Neutrophil (primary cell): ENCODE data around the gene SOD1.
"Not testable (repeated sequence)": the region's sequence is repeated elsewhere in the genome, so short reads cannot be mapped to it uniquely, and the experiment has no call there.

Experiments
- H3K27ac ChIP-seq: fragments of 200-600 bp; sonication (generic); 2 replicates; pipeline ENCODE4 v1.5.1; 2016; ENCODE audit warnings: mild to moderate bottlenecking, moderate library complexity
- H3K27me3 ChIP-seq: fragments of 200-600 bp; sonication (generic); 2 replicates; pipeline ENCODE4 v1.6.0; 2016; ENCODE audit warnings: mild to moderate bottlenecking
- H3K36me3 ChIP-seq: fragments of 200-600 bp; sonication (generic); 2 replicates; pipeline ENCODE4 v1.5.1; 2017
- H3K4me1 ChIP-seq, 2 experiments: fragments of 200-600 bp in 1 of 2; sonication (generic) in 1 of 2; 1 replicate in 1 of 2; 2 replicates in 1 of 2; pipeline versions ENCODE4 v1.5.1 to v1.6.1; 2013 to 2016; ENCODE audit warnings: low read depth in 1 of 2, low read length in 1 of 2, mild to moderate bottlenecking in 1 of 2, moderate library complexity in 1 of 2; ENCODE audit not compliant: control insufficient read depth in 1 of 2, insufficient read depth in 1 of 2
- H3K4me3 ChIP-seq, 2 experiments: fragments of 200-600 bp in 1 of 2; sonication (generic) in 1 of 2; 1 replicate in 1 of 2; 2 replicates in 1 of 2; pipeline ENCODE4 v1.5.1; 2013 to 2016; ENCODE audit warnings: low read depth in 1 of 2, low read length in 1 of 2, mild to moderate bottlenecking in 1 of 2, moderate library complexity in 1 of 2
- H3K9me3 ChIP-seq: fragments of 200-600 bp; sonication (generic); 2 replicates; pipeline ENCODE4 v1.5.1; 2016
- TF ChIP-seq, protein P1 (sequence below): fragments of 200-600 bp; sonication (generic); IDR thresholded peaks from 2 replicates; pipeline ENCODE4 v1.5.1; 2016; ENCODE audit warnings: antibody characterized with exemption

Gene SOD1

DNA sequence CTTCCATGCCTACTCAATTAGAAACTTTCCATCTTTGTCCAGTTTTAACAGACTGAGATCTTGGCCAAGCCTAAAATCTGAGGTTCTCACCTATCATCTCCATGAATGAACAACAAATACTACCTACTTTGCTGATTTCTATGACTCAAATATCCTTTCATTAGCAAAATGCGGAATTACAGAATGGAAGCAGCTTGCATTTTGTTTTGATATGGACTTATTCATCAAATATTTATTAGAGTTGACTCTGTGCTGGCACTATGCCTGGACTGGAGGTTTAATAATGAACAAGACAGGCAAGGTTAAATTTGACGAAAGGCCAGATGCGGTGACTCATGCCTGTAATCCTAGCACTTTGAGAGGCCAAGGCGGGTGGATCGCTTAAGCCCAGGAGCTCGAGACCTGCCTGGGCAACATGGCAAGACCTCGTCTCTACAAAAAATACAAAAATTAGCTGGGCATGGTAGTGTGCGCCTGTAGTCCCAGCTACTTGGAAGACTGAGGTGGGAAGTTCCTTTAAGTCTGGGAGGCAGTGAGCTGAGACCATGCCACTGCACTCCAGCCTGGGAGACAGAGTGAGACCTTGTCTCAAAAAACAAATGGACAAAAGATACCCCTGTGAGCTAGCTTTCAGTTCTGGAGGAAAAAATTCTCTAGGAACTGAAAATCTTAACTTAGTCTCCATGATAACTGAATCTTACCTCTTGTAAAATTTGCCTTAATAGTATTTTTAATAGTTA is 29.4 kb upstream of the SOD1 start:
- H3K27ac ChIP-seq, result no peak overlapping the region
- no peaks in the 10 kb centered on the region for H3K4me1 ChIP-seq
- no peak overlapping the region for H3K4me3 ChIP-seq
- H3K36me3 ChIP-seq, result no peaks in the 10 kb centered on the region
- no peaks in the 10 kb centered on the region for H3K9me3 ChIP-seq
- TF ChIP-seq, protein P1, sequence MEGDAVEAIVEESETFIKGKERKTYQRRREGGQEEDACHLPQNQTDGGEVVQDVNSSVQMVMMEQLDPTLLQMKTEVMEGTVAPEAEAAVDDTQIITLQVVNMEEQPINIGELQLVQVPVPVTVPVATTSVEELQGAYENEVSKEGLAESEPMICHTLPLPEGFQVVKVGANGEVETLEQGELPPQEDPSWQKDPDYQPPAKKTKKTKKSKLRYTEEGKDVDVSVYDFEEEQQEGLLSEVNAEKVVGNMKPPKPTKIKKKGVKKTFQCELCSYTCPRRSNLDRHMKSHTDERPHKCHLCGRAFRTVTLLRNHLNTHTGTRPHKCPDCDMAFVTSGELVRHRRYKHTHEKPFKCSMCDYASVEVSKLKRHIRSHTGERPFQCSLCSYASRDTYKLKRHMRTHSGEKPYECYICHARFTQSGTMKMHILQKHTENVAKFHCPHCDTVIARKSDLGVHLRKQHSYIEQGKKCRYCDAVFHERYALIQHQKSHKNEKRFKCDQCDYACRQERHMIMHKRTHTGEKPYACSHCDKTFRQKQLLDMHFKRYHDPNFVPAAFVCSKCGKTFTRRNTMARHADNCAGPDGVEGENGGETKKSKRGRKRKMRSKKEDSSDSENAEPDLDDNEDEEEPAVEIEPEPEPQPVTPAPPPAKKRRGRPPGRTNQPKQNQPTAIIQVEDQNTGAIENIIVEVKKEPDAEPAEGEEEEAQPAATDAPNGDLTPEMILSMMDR, result no peak
- no peaks in the 10 kb centered on the region for H3K27me3 ChIP-seq

DNA sequence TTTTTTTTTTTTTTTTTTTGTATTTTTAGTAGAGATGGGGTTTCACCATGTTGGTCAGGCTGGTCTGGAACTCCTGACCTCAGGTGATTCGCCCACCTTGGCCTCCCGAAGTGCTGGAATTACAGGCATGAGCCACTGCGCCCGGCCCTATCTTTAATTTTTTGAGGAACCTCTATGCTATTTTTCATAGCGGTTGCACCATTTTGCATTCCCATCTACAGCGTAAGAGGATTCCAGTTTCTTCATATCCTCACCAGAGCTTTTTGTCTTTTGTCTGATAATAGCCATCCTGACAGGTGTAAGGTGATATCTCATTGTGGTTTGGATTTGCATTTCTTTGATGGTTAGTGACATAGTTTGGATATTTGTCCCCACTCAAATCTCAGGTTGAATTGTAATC is 27.6 kb upstream of the SOD1 start:
- H3K27me3 ChIP-seq, H3K4me1 ChIP-seq, H3K9me3 ChIP-seq, H3K36me3 ChIP-seq, H3K27ac ChIP-seq, H3K4me3 ChIP-seq: not testable (repeated sequence)

DNA sequence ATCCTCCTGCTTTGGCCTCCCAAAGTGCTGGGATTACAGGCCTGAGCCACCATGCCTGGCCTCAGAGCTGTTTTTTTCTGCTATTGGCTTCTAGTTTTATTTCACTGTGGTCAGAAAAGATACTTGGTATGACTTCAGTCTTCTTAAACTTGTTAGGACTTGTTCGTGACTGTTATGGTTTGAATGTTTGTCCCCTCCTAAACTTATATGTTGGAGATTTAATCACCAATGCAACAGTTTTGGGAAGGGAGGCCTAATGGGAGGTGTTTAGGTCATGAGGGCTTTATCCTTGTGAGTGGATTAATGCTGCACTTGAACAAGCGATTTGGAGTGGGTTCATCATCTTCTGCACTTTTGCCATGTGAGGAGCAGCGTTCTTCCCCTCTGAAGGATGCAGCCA is 24.5 kb upstream of the SOD1 start:
- H3K36me3 ChIP-seq, result no peaks in the 10 kb centered on the region
- no peaks in the 10 kb centered on the region for H3K4me1 ChIP-seq
- no peaks in the 10 kb centered on the region for H3K9me3 ChIP-seq
- TF ChIP-seq, protein P1, result no peak
- H3K4me3 ChIP-seq, result no peak overlapping the region
- H3K27ac ChIP-seq, result no peak overlapping the region
- no peaks in the 10 kb centered on the region for H3K27me3 ChIP-seq

DNA sequence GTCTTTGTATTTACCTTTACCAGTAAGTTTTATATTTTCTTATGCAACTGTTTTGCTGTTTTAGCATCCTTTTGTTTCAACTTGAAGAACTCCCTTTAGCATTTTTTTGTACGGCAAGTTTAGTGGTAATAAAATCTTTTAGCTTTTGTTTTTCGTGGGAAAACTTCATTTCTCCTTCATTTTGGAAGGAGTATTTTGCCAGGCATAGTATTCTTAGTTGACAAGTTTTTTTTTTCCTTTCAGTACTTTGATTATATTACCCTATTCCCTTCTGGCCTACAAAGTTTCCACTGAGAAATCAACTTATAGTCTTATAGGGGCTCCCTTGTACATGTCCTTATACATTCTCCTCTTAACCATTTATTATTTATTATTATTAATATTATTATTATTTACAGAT is 22.6 kb upstream of the SOD1 start:
- H3K4me1 ChIP-seq, result no peaks in the 10 kb centered on the region
- H3K36me3 ChIP-seq, result no peaks in the 10 kb centered on the region
- H3K9me3 ChIP-seq, result no peaks in the 10 kb centered on the region
- no peak overlapping the region for H3K27ac ChIP-seq
- H3K27me3 ChIP-seq, result no peaks in the 10 kb centered on the region
- H3K4me3 ChIP-seq, result no peak overlapping the region
- TF ChIP-seq, protein P1, result no peak

DNA sequence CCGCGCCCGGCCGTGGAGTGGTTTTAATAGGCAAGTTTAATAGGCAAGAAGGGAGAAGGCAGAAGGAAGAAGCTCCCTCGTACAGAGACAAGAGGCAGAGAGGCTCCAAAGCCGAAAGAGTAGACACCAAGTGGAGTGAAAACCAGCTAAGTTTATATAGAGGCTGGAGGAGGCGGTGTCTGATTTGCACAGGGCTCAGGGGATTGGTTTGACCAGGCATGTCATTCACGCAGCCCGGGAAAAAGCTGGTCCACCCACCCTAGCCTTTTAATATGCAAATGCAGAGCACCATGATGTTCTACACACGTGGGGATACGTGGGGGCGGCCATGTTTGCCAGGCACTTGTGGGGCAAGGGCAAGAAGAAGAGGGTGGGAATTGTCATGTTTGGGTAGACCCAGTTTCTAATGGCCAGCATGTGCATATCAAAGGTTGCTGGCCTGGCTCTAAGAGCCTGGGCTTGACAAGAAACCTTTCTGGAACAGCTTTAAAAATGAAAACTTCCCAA is 18.0 kb upstream of the SOD1 start:
- Histone ChIP-seq H3K27ac (no peak overlapping the region), H3K36me3 (no peaks in the 10 kb centered on the region), H3K9me3 (no peaks in the 10 kb centered on the region), H3K27me3 (no peaks in the 10 kb centered on the region), H3K4me1 (no peaks in the 10 kb centered on the region), H3K4me3 (no peak overlapping the region)
- TF ChIP-seq, protein P1, result no peak

DNA sequence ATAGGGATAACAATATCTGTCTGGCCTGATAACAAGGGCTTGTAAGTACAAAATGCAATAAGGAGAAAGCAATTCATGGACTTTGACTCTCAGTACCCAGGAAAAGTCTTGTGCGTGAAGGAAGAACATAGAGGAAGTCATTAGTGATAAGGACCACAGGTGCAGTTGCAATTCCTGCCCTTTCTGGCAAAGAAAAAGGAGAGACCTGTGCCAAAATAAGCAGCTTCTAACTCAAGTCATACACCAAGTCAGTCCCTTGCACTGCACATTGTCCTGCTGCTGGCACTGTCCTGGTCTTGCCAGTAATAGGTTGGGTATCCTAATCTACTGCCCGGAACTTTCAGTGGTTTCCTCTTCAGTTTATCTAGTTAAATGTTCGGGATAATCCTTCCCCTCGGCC is 14.8 kb upstream of the SOD1 start:
- H3K4me3 ChIP-seq, result no peak overlapping the region
- H3K36me3 ChIP-seq, result no peaks in the 10 kb centered on the region
- TF ChIP-seq, protein P1, result no peak
- H3K4me1 ChIP-seq, result no peaks in the 10 kb centered on the region
- no peaks in the 10 kb centered on the region for H3K27me3 ChIP-seq
- H3K9me3 ChIP-seq, result no peaks in the 10 kb centered on the region
- H3K27ac ChIP-seq, result no peak overlapping the region
